Measurements from ENCODE around the gene OTX1. TPM values are rescaled to one million over a fixed set of nuclear protein-coding genes. Genes with fewer than 3 reads are reported as not detected.

The OTX1 gene
- total and polyA plus RNA-seq, 2 donors (not counting 3 experiments of a cell fraction or from before 2014, with no cell fraction given) = not detected

DNA sequence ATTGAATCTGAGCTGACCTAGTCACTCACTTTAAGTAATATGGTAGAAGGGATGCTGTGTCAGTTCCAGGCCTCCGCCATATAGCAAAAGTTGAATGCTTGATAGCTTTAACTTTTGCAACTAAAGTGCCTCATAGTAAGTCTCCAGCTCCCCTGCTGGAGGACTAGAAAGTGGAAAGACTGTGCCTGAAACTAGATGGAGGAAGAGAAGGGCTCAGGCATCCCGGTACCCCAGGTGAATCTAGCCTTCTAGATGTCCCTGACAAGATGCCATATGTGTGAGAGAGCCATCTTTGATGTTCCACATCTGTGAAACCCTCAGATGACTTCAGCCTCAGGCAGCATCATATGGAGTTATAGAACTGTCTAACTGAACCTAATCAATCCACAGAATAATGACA is 21.0 kb downstream of the OTX1 start:
- DNase-seq (ENCODE audit: low read depth, low spot score) = no peak
- FAIRE-seq = no peak
- no peaks in the 10 kb centered on the region for H3K4me1 ChIP-seq (ENCODE audit: control insufficient read depth, extremely low read depth, insufficient read depth, low read length)
- no peak overlapping the region for H3K4me2 ChIP-seq (ENCODE audit: insufficient read depth, low read length)
- no peak overlapping the region for H3K9ac ChIP-seq (replicated peaks; ENCODE audit: extremely low read depth, insufficient read depth, low read length)
- no peak overlapping the region for H3K4me3 ChIP-seq (replicated peaks in 1 of 3; ENCODE audit: insufficient read depth in 1 of 3, low read depth in 1 of 3, low read length in 3 of 3)
- H3K9me1 ChIP-seq (replicated peaks; ENCODE audit: control insufficient read depth, extremely low read depth, insufficient read depth, low read length) = no peaks in the 10 kb centered on the region
- no TSS peak for BruUV-seq (replicated peaks)
- H4K20me1 ChIP-seq (replicated peaks; ENCODE audit: control insufficient read depth, extremely low read depth, insufficient read depth, low read length) = no peaks in the 10 kb centered on the region
- intact Hi-C loops (cut with micrococcal nuclease) (no loop called here), dilution Hi-C loops (cut with MboI; ENCODE audit: extremely low pct_ligation_motif_present, low sequenced_read_pairs) (no loop called here)
- H3K27ac ChIP-seq (ENCODE audit: insufficient read depth, low read depth, low read length) = no peak overlapping the region
- peaks cover 17 to 28% of the 10 kb centered on the region in 2 experiments for H3K27me3 ChIP-seq (ENCODE audit: control insufficient read depth in 2 of 2, insufficient read depth in 2 of 2, low read length in 2 of 2)
- H3K9me3 ChIP-seq (replicated peaks; ENCODE audit: control insufficient read depth, insufficient read depth, low read length) = no peaks in the 10 kb centered on the region
- ChIA-PET CTCF (no interaction called here), POLR2A (no interaction called here)
- no peak overlapping the region for H2AFZ ChIP-seq (ENCODE audit: low read depth, low read length)
- no peaks in the 10 kb centered on the region for H3K79me2 ChIP-seq (ENCODE audit: control insufficient read depth, insufficient read depth, low read length)
- H3K36me3 ChIP-seq (ENCODE audit: control insufficient read depth in 2 of 2, extremely low read depth in 1 of 2, insufficient read depth in 2 of 2, low read length in 2 of 2) = no peaks in the 10 kb centered on the region
- TF ChIP-seq JUN (IDR thresholded peaks at IDR 0.05; ENCODE audit: borderline replicate concordance, insufficient read depth, insufficient read length, low read depth) (no peak), FOS (IDR thresholded peaks at IDR 0.05; ENCODE audit: borderline replicate concordance, insufficient read depth, low read length) (no peak), POLR2A (IDR thresholded peaks at IDR 0.05; ENCODE audit: low read depth, low read length) (no peak), POLR2AphosphoS5 (IDR thresholded peaks at IDR 0.05; ENCODE audit: insufficient read depth, low read depth, low read length) (no peak), GATA2 (IDR thresholded peaks at IDR 0.05; ENCODE audit: insufficient read depth, insufficient read length, low read depth, low read length) (no peak), MYC (IDR thresholded peaks at IDR 0.05; ENCODE audit: low read depth, low read length) (no peak), EZH2 (IDR thresholded peaks at IDR 0.05; ENCODE audit: borderline replicate concordance, low read depth, low read length, severe bottlenecking) (no peak)
- TF ChIP-seq, protein P1, sequence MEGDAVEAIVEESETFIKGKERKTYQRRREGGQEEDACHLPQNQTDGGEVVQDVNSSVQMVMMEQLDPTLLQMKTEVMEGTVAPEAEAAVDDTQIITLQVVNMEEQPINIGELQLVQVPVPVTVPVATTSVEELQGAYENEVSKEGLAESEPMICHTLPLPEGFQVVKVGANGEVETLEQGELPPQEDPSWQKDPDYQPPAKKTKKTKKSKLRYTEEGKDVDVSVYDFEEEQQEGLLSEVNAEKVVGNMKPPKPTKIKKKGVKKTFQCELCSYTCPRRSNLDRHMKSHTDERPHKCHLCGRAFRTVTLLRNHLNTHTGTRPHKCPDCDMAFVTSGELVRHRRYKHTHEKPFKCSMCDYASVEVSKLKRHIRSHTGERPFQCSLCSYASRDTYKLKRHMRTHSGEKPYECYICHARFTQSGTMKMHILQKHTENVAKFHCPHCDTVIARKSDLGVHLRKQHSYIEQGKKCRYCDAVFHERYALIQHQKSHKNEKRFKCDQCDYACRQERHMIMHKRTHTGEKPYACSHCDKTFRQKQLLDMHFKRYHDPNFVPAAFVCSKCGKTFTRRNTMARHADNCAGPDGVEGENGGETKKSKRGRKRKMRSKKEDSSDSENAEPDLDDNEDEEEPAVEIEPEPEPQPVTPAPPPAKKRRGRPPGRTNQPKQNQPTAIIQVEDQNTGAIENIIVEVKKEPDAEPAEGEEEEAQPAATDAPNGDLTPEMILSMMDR (IDR thresholded peaks at IDR 0.05; ENCODE audit: extremely low read depth in 1 of 2, insufficient read depth in 1 of 2, low read depth in 1 of 2, low read length in 2 of 2) = no peak
- TF ChIP-seq, protein P2, sequence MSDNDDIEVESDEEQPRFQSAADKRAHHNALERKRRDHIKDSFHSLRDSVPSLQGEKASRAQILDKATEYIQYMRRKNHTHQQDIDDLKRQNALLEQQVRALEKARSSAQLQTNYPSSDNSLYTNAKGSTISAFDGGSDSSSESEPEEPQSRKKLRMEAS (IDR thresholded peaks at IDR 0.05; ENCODE audit: insufficient read depth, insufficient read length) = no peak

Data from endothelial cell of umbilical vein (primary cell).